HG02571 (cell line): ENCODE measurements around the gene KRTCAP2.

Experiments used
- ATAC-seq: cut with Tn5 transposase; IDR thresholded peaks from one replicate; pipeline ENCODE4 v1.9.1; 2021; ENCODE audit warnings: mild to moderate bottlenecking, moderate library complexity; ENCODE audit not compliant: unreplicated experiment

The KRTCAP2 gene

GRCh38 chr1:155184835-155185782 is 12.0 kb upstream of the KRTCAP2 start:
- no peak for ATAC-seq

GRCh38 chr1:155184351-155184811 is 11.3 kb upstream of the KRTCAP2 start:
- ATAC-seq, result no peak

- ATAC-seq, result no peak
Measured at GRCh38 chr1:155183775-155184221, 10.7 kb upstream of the KRTCAP2 start.

- no peak for ATAC-seq
Measured at GRCh38 chr1:155182052-155182550, 9.0 kb upstream of the KRTCAP2 start.

- no peak for ATAC-seq
Measured at GRCh38 chr1:155181371-155182051, 8.4 kb upstream of the KRTCAP2 start.

GRCh38 chr1:155179112-155180031 is 6.3 kb upstream of the KRTCAP2 start:
- ATAC-seq, result no peak

- no peak for ATAC-seq
Measured at GRCh38 chr1:155178441-155179111, 5.5 kb upstream of the KRTCAP2 start.

GRCh38 chr1:155177918-155178281 is 4.8 kb upstream of the KRTCAP2 start:
- no peak for ATAC-seq

GRCh38 chr1:155177192-155177917 is 4.3 kb upstream of the KRTCAP2 start:
- ATAC-seq, result no peak

- no peak for ATAC-seq
Measured at GRCh38 chr1:155176544-155177071, 3.5 kb upstream of the KRTCAP2 start.

GRCh38 chr1:155175927-155176371 is 2.8 kb upstream of the KRTCAP2 start:
- ATAC-seq, result no peak

GRCh38 chr1:155175281-155175926 is 2.3 kb upstream of the KRTCAP2 start:
- ATAC-seq, result no peak

GRCh38 chr1:155174324-155175280 is 1.5 kb upstream of the KRTCAP2 start:
- ATAC-seq, result no peak

- ATAC-seq, result no peak
Measured at GRCh38 chr1:155173478-155174323, 597 bp upstream of the KRTCAP2 start, which contains the start of gene TRIM46. Gene TRIM46 (plus strand): TSS chr1:155173849. CDS start chr1:155173967, 118 bp downstream.

GRCh38 chr1:155171836-155172731 is 1.0 kb downstream of the KRTCAP2 start:
- ATAC-seq, result peak; percentile 15
